Esophagus squamous epithelium (tissue), 4 donors: ENCODE measurements around the gene SIX2.

ENCODE experiments used
- POLR2A ChIP-seq, 4 donors: fragments of 450-650 bp; IDR thresholded peaks; one replicate each; pipeline ENCODE4 v1.6.1; 2017; ENCODE audit warnings: antibody characterized with exemption in 4 of 4, mild to moderate bottlenecking in 4 of 4, moderate library complexity in 3 of 4
- TF ChIP-seq, protein P1 (sequence below), 6 experiments: fragments of 450-650 bp in 4 of 6; fragments of 200-600 bp in 2 of 6; sonication (generic) in 2 of 6; IDR thresholded peaks; one replicate each; pipeline ENCODE4 v1.5.1; 2016 to 2019; ENCODE audit warnings: antibody characterized with exemption in 6 of 6, mild to moderate bottlenecking in 4 of 6, moderate library complexity in 4 of 6

DNA sequence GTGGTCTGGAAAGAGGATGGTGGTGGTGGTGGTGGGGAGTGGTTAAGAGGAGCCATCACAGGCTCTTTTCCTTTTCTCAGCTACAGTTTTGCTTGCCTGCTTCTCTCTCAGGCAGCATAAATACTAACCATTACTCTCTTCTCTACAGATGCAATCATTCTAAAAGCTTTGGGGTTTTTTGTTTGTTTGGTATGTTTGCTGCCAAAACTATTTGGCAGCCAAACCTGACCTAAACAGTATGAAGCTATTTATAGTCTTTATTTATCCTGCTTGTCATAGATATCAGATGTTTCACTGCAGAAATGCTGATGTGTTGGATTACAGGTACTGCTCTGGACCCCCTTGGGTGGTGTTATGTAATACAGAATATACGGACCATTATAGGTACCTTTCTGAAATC, 52.4 kb downstream of the SIX2 start:
- TF ChIP-seq, protein P1, sequence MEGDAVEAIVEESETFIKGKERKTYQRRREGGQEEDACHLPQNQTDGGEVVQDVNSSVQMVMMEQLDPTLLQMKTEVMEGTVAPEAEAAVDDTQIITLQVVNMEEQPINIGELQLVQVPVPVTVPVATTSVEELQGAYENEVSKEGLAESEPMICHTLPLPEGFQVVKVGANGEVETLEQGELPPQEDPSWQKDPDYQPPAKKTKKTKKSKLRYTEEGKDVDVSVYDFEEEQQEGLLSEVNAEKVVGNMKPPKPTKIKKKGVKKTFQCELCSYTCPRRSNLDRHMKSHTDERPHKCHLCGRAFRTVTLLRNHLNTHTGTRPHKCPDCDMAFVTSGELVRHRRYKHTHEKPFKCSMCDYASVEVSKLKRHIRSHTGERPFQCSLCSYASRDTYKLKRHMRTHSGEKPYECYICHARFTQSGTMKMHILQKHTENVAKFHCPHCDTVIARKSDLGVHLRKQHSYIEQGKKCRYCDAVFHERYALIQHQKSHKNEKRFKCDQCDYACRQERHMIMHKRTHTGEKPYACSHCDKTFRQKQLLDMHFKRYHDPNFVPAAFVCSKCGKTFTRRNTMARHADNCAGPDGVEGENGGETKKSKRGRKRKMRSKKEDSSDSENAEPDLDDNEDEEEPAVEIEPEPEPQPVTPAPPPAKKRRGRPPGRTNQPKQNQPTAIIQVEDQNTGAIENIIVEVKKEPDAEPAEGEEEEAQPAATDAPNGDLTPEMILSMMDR (IDR thresholded peaks at IDR 0.05), result no peak
- TF ChIP-seq POLR2A (IDR thresholded peaks at IDR 0.05), result no peak
